Memory B cell (primary cell): ENCODE data around the gene DCDC1.

Experiments
- ATAC-seq: fragments of 150-1000 bp; cut with Tn5 transposase; 2 replicates; pipeline ENCODE4 v1.10.0; 2021; ENCODE audit warnings: low read depth, mild to moderate bottlenecking, moderate library complexity
- DNase-seq, 2 donors: peaks; one replicate each; pipeline ENCODE4 v3.0.0; 2022; ENCODE audit warnings: low spot score in 2 of 2
- H3K27ac Mint-ChIP-seq: one replicate; pipeline ENCODE4 v1.8.0; 2022; ENCODE audit warnings: mild to moderate bottlenecking, moderate library complexity, mixed read lengths
- H3K27me3 Mint-ChIP-seq: one replicate; pipeline ENCODE4 v1.8.0; 2022; ENCODE audit warnings: mixed read lengths
- H3K36me3 Mint-ChIP-seq: one replicate; pipeline ENCODE4 v1.8.0; 2022; ENCODE audit warnings: mild to moderate bottlenecking, mixed read lengths
- H3K4me1 Mint-ChIP-seq: one replicate; pipeline ENCODE4 v1.8.0; 2022; ENCODE audit warnings: mixed read lengths
- H3K4me3 Mint-ChIP-seq: one replicate; pipeline ENCODE4 v1.8.0; 2022; ENCODE audit warnings: mild to moderate bottlenecking, moderate library complexity, mixed read lengths
- H3K9me3 Mint-ChIP-seq: one replicate; pipeline ENCODE4 v1.8.0; 2022; ENCODE audit warnings: mixed read lengths

DCDC1 gene

DNA sequence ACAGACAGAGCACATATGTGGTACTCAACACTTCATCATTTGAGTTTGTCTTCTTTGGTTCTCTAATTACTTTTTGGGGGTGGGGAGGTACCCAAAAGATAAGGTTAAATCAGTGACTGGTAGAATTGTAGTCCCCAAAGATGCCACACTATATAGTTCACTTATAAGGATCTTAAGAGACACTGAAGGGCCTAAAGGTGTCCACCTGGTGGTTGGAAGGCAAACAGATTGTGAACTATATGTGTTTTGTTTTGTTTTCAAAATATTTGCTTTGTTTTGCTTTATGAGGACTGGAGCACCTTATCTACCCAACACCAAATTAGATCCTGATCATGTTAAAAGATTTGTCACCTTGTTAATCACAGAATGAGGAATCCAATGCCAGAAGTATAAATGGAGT, 136.1 kb downstream of the DCDC1 start:
- Mint-ChIP-seq H3K36me3 (no peaks in the 10 kb centered on the region), H3K4me3 (no peak overlapping the region), H3K27me3 (no peaks in the 10 kb centered on the region)

DNA sequence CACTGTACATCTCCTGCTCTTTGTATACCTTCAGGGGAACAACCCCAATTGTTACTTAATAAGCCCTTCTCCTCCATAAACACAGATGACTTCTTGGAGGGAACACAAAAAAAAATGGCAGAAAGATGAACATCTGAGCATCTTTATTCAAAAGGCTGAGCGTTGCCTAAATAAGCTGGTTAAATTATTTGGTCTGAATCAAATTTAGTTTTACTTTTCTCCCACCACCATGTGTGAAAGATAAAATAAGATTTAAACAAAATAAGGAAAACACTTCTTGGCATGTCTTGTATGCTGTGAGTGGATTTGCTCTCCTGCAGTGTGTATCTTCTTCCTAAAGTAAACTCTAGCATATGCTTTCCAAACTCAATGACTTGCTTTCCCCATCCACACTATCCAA, 137.9 kb downstream of the DCDC1 start:
- Mint-ChIP-seq H3K27me3 (no peaks in the 10 kb centered on the region), H3K4me1 (no peaks in the 10 kb centered on the region), H3K9me3 (no peaks in the 10 kb centered on the region), H3K27ac (no peak overlapping the region), H3K36me3 (no peaks in the 10 kb centered on the region), H3K4me3 (no peak overlapping the region)
- no peak for DNase-seq
- no peak for ATAC-seq

More for the DNA sequence above, 136.1 kb downstream of the DCDC1 start:
- DNase-seq (no peak), ATAC-seq (no peak)
- Mint-ChIP-seq H3K9me3 (no peaks in the 10 kb centered on the region), H3K27ac (no peak overlapping the region), H3K4me1 (no peaks in the 10 kb centered on the region)

DNA sequence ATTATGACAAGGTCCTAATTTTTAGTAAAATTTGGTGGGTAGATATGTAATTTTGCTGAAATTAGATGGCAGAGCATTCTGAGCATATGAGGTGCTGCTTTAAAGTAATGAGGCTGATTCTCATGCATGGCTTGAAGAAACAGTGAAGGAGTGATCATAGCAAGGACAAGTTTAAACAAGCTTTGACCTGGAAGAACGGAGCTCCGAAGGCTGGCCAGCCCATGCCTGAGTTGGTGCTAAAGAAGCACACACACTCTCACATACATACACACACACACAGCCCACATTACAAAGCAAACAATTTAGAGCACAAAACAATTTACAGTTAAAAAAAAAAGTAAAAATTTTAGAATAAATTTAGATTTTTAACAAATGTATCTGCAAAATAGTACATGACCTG, 150.7 kb downstream of the DCDC1 start:
- no peaks in the 10 kb centered on the region for H3K4me1 Mint-ChIP-seq
- no peaks in the 10 kb centered on the region for H3K36me3 Mint-ChIP-seq
- DNase-seq (no peak), ATAC-seq (no peak)
- H3K27ac Mint-ChIP-seq = no peak overlapping the region
- H3K27me3 Mint-ChIP-seq = no peaks in the 10 kb centered on the region
- no peak overlapping the region for H3K4me3 Mint-ChIP-seq
- H3K9me3 Mint-ChIP-seq = no peaks in the 10 kb centered on the region

DNA sequence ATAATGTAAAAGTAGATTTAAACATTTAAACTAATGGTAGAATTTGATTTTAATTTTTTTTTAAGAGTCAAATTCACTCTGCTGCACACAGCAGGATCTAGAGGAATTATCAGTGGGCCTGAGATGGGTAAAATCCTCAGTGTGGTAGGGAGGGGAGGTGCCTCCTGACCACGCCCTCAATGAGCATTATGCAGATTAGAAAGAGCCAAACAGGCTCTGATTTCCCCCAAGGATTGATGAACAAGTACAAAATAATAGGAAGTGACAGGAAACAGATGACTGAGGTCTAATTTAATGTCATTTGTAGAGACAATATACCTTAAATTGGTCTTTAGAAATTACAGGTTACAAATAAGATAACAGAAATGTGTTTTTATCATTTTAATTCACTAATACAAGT, 155.2 kb downstream of the DCDC1 start:
- no peaks in the 10 kb centered on the region for H3K9me3 Mint-ChIP-seq
- H3K36me3 Mint-ChIP-seq = no peaks in the 10 kb centered on the region
- DNase-seq (no peak), ATAC-seq (no peak)
- H3K27ac Mint-ChIP-seq = no peak overlapping the region
- H3K27me3 Mint-ChIP-seq = no peaks in the 10 kb centered on the region
- H3K4me1 Mint-ChIP-seq = no peaks in the 10 kb centered on the region
- H3K4me3 Mint-ChIP-seq = no peak overlapping the region

DNA sequence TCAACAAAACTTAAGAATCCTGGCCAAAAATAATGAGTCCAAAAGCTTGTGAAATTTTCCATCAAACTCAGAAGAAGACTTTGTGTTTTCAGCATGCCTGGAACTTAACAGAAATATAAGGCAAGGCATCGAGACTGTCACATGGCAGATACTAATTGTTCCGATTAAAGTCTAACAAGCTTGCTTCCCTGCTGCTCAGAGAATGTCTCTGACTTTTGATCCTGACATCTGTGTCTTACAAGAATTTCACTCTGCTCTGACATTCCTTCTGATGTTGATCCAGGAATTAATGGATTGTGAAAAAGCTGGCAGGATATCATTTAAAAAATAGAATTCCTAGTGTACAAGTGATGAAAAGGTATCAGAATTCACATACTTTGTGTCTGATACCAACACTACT, 170.2 kb downstream of the DCDC1 start:
- H3K9me3 Mint-ChIP-seq = no peaks in the 10 kb centered on the region
- no peak overlapping the region for H3K27ac Mint-ChIP-seq
- no peak overlapping the region for H3K4me3 Mint-ChIP-seq
- no peaks in the 10 kb centered on the region for H3K36me3 Mint-ChIP-seq
- DNase-seq (no peak), ATAC-seq (no peak)
- no peaks in the 10 kb centered on the region for H3K4me1 Mint-ChIP-seq
- peaks cover 6% of the 10 kb centered on the region for H3K27me3 Mint-ChIP-seq

DNA sequence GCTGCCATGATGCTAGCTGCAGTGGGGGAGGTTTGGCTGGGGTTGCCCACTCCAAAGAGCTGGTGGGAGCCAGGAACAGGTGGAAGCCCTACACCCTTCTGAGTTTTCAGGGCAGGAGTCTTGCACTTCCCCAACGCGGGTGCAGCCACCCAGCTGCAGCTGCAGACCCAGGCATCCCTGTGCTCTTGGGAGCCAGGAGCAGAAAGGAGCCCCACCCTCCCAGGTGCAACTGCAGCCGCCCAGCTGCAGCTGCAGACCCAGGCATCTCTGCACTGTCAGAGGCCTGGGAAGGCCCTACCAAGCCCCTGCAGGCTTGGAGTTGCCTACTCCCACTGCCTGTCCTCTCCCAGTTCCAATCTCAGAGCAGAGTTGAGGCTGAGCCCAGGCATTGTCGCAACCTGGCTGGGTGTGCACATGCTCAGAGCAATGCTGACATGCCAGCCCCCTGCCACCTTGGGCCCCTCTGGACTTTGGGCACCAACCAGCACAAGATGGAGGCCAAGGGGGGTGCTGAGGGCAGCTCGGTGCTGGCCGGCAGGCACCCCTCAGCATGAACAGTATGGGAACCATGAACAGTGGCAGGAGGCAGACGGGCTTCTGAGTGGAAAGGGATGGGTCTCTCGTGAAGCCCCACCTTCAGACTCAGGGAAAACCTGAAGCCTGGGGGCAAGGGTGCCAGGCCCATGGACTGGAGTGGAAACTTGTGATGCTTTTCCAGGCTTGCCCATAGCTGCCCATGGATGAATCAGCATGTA, 195.4 kb downstream of the DCDC1 start:
- ATAC-seq = no peak

DNA sequence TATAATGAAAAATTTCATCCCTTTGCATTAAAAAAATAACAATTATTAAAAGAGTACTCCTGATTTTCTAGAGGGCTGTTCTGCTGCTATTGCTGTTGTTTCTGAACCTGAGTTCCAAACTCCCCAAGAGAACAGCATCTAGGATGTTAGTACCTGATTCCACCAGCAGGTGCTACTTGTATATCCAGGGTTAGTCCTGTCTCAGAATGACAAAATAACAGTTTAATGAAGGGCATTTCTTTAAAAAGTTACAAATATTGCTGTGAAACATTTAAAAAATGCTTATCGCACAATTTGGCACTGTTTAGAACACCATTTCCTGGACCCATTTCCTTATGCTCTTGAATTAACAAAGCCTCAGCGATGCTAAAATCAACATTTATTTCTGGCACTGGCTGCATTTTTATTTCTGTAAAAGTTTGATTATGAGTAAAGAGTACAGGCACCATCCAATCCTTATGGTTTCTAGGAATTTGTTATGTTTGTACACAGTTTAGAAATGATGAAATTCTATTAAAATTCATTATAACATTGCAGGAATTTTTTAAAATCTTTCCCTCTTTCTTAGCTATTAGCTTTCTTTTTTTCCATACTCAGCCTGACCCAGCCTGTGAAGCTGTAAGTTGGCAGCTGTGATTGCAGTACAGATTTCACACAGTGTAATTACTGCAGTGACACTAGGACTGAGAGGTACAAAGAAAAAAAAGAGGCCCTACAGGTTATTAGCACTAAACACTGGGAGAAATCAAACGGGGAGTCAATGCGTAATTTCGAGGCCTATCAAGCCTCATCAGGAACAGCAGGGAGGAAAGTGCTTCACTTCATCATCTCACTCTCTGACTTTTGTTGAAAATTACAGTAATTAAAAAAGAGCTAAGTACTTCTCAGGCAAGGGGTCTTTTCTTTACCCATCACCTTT, 208.8 kb downstream of the DCDC1 start:
- ATAC-seq (no peak), DNase-seq (no peak)
- no peaks in the 10 kb centered on the region for H3K4me1 Mint-ChIP-seq
- no peak overlapping the region for H3K4me3 Mint-ChIP-seq
- H3K27me3 Mint-ChIP-seq = no peaks in the 10 kb centered on the region
- H3K27ac Mint-ChIP-seq = no peak overlapping the region
- no peaks in the 10 kb centered on the region for H3K9me3 Mint-ChIP-seq
- H3K36me3 Mint-ChIP-seq = no peaks in the 10 kb centered on the region

More for the DNA sequence above, 195.4 kb downstream of the DCDC1 start:
- H3K4me1 Mint-ChIP-seq = no peaks in the 10 kb centered on the region
- H3K27me3 Mint-ChIP-seq = no peaks in the 10 kb centered on the region
- DNase-seq = no peak
- H3K9me3 Mint-ChIP-seq = peaks cover 18% of the 10 kb centered on the region
- H3K36me3 Mint-ChIP-seq = no peaks in the 10 kb centered on the region
- no peak overlapping the region for H3K27ac Mint-ChIP-seq
- no peak overlapping the region for H3K4me3 Mint-ChIP-seq

DNA sequence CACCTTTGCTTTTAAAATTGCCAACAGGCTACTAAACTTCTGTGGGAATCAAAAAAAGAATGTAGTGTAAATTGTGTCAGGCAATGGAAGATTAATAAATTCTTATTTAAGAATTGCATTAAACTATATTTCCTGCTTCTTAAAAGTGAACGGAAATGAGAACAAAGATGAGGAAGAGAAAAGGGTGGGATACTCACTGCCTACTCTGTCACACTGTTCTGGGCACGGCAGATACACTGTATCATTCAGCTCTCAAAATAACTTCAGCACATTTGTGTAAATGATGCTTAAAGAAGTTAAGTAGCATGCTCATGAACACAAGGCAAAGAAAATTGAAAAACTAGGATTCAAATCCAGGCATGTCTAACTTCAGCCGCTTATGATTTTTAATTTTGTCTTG, 218.7 kb downstream of the DCDC1 start:
- no peak overlapping the region for H3K27ac Mint-ChIP-seq
- ATAC-seq = no peak
- H3K36me3 Mint-ChIP-seq = no peaks in the 10 kb centered on the region
- H3K4me1 Mint-ChIP-seq = no peaks in the 10 kb centered on the region
- peaks cover 3% of the 10 kb centered on the region for H3K27me3 Mint-ChIP-seq
- H3K9me3 Mint-ChIP-seq = peaks cover 2% of the 10 kb centered on the region
- H3K4me3 Mint-ChIP-seq = no peak overlapping the region
- no peak for DNase-seq

DNA sequence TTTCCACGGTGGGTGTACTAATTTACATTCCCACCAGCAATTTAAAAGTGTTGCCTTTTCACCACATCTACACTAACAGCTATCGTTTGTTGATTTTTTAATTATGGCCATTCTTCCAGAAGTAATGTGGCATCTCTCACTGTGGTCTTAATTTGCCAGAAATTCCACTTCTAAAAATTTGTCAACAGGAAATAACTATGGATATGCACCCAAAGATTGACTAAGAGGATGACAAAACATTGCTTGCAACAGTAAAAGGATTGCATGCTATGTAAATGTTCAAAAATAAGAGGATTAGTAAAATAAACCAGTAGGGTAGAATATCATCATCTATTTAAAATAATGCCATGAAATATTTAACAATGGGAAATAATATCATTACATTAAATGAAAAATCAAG, 219.5 kb downstream of the DCDC1 start:
- Mint-ChIP-seq H3K27me3 (peaks cover 3% of the 10 kb centered on the region), H3K4me1 (no peaks in the 10 kb centered on the region), H3K4me3 (no peak overlapping the region), H3K36me3 (no peaks in the 10 kb centered on the region), H3K9me3 (peaks cover 2% of the 10 kb centered on the region), H3K27ac (no peak overlapping the region)
- ATAC-seq (no peak), DNase-seq (no peak)

DNA sequence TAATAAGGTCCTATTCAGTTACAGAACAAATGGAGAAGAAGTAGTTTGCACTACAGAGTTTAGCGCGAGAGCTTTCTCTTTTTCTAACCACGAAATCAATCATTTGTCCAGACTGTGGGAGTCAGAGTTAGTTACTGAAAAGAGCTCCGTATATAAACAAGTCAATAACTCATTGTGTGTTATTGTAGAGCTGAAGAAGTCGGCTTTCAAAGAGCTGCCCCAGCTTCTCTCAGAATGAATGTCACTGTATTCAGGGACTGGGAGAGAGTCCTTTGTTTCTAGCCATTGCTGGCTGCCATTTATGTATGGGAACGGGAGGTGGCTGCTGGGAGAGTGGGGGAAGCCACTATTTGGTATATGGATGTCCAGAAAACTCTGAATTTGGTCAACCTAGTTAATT, 227.8 kb downstream of the DCDC1 start:
- Mint-ChIP-seq H3K9me3 (no peaks in the 10 kb centered on the region), H3K27ac (no peak overlapping the region), H3K4me1 (no peaks in the 10 kb centered on the region), H3K4me3 (no peak overlapping the region), H3K36me3 (no peaks in the 10 kb centered on the region), H3K27me3 (peaks cover 2% of the 10 kb centered on the region)
- ATAC-seq (no peak), DNase-seq (no peak)

DNA sequence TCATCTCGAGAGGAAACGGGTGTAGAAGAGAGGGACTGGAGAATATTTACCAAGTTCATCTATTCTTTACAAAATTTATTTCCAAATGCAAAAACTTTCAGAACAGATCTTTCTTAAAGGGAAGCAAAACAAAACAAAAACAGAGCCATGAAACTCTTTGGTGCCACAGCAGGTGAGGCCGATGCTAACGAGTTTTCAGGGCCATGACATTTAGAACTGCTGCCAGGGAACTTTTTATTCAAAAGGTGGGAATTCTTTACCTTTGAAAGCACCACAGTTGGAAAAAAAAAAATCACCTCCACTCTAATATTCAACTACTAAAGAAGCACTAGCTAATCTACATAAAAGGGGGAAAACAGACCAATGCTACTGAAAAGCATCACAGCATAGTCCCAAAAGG, 230.1 kb downstream of the DCDC1 start:
- Mint-ChIP-seq H3K36me3 (no peaks in the 10 kb centered on the region), H3K27ac (no peak overlapping the region), H3K4me1 (no peaks in the 10 kb centered on the region), H3K27me3 (no peaks in the 10 kb centered on the region), H3K9me3 (no peaks in the 10 kb centered on the region), H3K4me3 (no peak overlapping the region)
- DNase-seq = no peak
- no peak for ATAC-seq

DNA sequence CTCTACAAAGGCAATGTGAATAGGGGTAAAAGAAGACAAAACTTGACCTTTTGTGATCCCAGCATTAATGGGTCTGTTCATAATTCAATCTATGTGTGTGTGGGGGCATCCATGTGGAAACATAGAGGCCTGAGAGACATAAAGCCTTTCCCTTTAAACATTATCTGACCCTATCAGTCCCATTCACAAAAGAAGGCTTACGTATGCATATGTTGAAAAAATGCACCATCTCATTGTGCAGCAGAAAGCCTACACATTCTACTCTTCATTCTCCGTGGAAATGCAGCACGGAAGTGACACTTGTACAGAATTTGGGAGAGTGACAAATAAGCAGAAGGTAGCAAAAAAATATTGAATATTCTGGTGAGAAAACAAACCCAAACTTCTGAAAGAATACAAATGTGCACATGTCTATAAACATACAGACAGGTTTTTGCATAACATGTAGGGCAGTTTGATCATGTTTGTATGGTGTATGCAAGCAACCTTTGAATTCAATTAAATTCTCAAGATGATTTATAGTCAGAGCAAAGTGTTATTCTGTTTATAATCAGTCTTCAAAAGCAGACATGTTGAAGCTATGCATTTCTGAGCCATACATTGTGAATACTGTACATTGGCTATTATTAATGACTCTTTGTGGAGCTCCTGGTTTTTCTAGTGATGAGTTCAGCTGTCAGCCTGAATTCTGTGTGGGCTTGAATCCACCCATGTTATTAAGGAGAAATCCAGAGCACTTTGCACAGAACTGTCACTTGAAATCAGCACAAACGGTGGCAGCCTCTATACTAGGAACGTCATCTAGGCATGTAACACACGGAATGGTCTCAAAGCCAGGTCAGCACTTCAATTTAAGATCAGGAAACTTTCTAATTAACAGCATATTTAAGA, 236.8 kb downstream of the DCDC1 start:
- H3K27ac Mint-ChIP-seq = no peak overlapping the region
- H3K4me1 Mint-ChIP-seq = no peaks in the 10 kb centered on the region

DNA sequence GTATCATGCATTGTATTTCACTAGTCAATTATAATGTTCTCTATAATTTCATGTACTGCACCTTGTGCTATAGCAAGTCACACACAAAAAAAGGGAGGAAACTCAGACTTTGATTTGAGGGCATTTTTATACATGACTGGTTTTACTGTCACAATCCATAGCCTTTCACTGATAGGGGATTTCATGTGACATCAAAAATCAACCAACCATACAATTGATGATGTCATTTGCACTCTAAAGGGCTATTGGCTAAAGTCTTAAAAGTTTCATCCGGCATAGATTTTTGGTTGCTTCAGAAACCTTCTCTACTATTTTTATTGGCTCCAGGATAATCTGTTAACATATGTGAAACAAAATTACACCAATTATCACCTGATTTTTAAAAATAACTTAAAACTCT, 237.8 kb downstream of the DCDC1 start:
- ATAC-seq = no peak
- Mint-ChIP-seq H3K9me3 (peaks cover 3% of the 10 kb centered on the region), H3K27ac (no peak overlapping the region), H3K27me3 (no peaks in the 10 kb centered on the region), H3K36me3 (no peaks in the 10 kb centered on the region), H3K4me3 (no peak overlapping the region), H3K4me1 (no peaks in the 10 kb centered on the region)
- DNase-seq = no peak

More for the DNA sequence above, 236.8 kb downstream of the DCDC1 start:
- Mint-ChIP-seq H3K27me3 (no peaks in the 10 kb centered on the region), H3K9me3 (peaks cover 3% of the 10 kb centered on the region), H3K36me3 (no peaks in the 10 kb centered on the region), H3K4me3 (no peak overlapping the region)
- ATAC-seq = no peak
- DNase-seq = no peak

DNA sequence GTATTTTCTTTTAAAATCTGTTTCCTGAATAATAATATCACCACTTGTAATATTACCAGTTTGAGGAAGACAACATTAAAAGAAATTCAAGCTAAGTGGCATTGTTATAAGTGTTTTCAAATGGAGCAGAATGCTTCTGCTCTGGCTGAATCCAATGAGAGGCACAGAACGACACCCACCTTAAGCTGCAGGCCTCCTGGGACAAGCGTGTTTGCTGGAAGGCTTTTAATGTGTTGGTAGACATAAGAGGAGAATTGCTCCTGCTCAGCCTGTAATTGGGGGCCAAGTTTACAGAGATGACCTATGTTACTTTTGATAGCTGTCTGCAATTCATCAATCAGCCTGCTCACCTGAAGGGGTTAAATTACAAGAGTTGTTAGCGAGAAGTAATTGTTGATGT, 242.2 kb downstream of the DCDC1 start:
- Mint-ChIP-seq H3K4me1 (no peaks in the 10 kb centered on the region), H3K36me3 (no peaks in the 10 kb centered on the region), H3K27ac (no peak overlapping the region), H3K9me3 (peaks cover 8% of the 10 kb centered on the region), H3K4me3 (no peak overlapping the region), H3K27me3 (no peaks in the 10 kb centered on the region)
- ATAC-seq = no peak
- no peak for DNase-seq
